ENCODE data around the gene RPN1. TPM values are rescaled to one million over a fixed set of nuclear protein-coding genes. Genes with fewer than 3 reads are reported as not detected.
"Not testable (repeated sequence)": the region's sequence is repeated elsewhere in the genome, so short reads cannot be mapped to it uniquely, and the experiment has no call there.

Gene RPN1
- total and polyA plus RNA-seq, 2 of the 8 experiments (the other 6 are each of a cell fraction or from before 2014, with no cell fraction given), result 165 to 211 TPM

GRCh38 chr3:128586391-128586790 lies 64.2 kb downstream of the RPN1 start:
- H2BK15ac ChIP-seq (ENCODE audit: low read length); H3K79me1 ChIP-seq (ENCODE audit: low read depth, low read length); H2AFZ ChIP-seq (ENCODE audit: low read length); H3K23me2 ChIP-seq (ENCODE audit: low read depth, low read length); H2BK5ac ChIP-seq (ENCODE audit: low read depth, low read length); H2BK120ac ChIP-seq (replicated peaks; ENCODE audit: low read depth, low read length); H2BK12ac ChIP-seq (ENCODE audit: low read depth, low read length); H3K4ac ChIP-seq (replicated peaks; ENCODE audit: insufficient read length, low read depth, low read length); H3K23ac ChIP-seq (ENCODE audit: insufficient read length); H2BK20ac ChIP-seq (ENCODE audit: low read length); H4K91ac ChIP-seq (replicated peaks; ENCODE audit: insufficient read length, low read length); H4K8ac ChIP-seq (ENCODE audit: extremely low read depth, insufficient read depth, low read length); H3K18ac ChIP-seq (ENCODE audit: extremely low read depth, low read length); H3K4me2 ChIP-seq (ENCODE audit: insufficient read depth in 1 of 2, low read depth in 2 of 2, low read length in 2 of 2); H3K27ac ChIP-seq (ENCODE audit: low read depth, low read length); H3K14ac ChIP-seq (ENCODE audit: insufficient read length); H3K4me3 ChIP-seq (ENCODE audit: extremely low read depth in 1 of 4, insufficient read depth in 2 of 4, low read depth in 3 of 4, low read length in 4 of 4); H4K20me1 ChIP-seq (replicated peaks in 1 of 2; ENCODE audit: control insufficient read depth in 1 of 2, insufficient read depth in 2 of 2, low read length in 2 of 2); H3K9ac ChIP-seq (replicated peaks in 1 of 4; ENCODE audit: extremely low read depth in 1 of 4, low read depth in 3 of 4, low read length in 3 of 4); H3K56ac ChIP-seq (replicated peaks; ENCODE audit: insufficient read length, low read depth, low read length); H3K79me2 ChIP-seq (ENCODE audit: control insufficient read depth in 1 of 2, insufficient read depth in 2 of 2, low read length in 2 of 2); H3K27me3 ChIP-seq (replicated peaks in 1 of 4; ENCODE audit: control insufficient read depth in 3 of 4, extremely low read depth in 1 of 4, insufficient read depth in 3 of 4, low read length in 3 of 4); DNase-seq (ENCODE audit: low read depth in 1 of 2, low spot score in 2 of 2); FAIRE-seq; H3K36me3 ChIP-seq (ENCODE audit: control insufficient read depth in 2 of 4, insufficient read depth in 4 of 4, low read length in 3 of 4); POLR2A ChIA-PET (ENCODE audit: partially characterized antibody); H3K9me3 ChIP-seq (ENCODE audit: insufficient read depth in 2 of 2, low read depth in 1 of 2, low read length in 1 of 2); H2AK5ac ChIP-seq (ENCODE audit: low read depth, low read length); H4K5ac ChIP-seq (ENCODE audit: insufficient read length, low read depth, low read length); H3K4me1 ChIP-seq (replicated peaks in 1 of 4; ENCODE audit: control insufficient read depth in 3 of 4, insufficient read depth in 4 of 4, low read length in 3 of 4): not testable (repeated sequence)
- CTCF ChIA-PET (ENCODE audit: partially characterized antibody), result interaction anchor here (0.6 to 14.8 kb wide), 2 partner anchors 9 to 18 kb away, joined by 3 to 160 read pairs; no protein-coding TSS in a partner anchor
- WGBS, 2 experiments (ENCODE audit: extremely low coverage in 1 of 2, insufficient coverage in 1 of 2, insufficient read length in 1 of 2, insufficient replicate concordance in 2 of 2, low coverage in 1 of 2, low lambda C conversion rate in 2 of 2, missing lambda C conversion rate in 1 of 2), result 84% methylated on average over 5 of the region's 9 CpGs; no CpG with 5 or more reads in 1 of the 2 experiments
